ENCODE results near the gene PSG11.
A peak's percentile ranks its signal among the peaks of the same experiment; 100 is the strongest.
"Not testable (repeated sequence)": the region's sequence is repeated elsewhere in the genome, so short reads cannot be mapped to it uniquely, and the experiment has no call there.

PSG11 gene

GRCh38 chr19:43026369-43026768 is at the start of gene PSG11:
Gene PSG11, minus strand, starts transcription at chr19:43026469. Its CDS starts 97 bp downstream, at chr19:43026372.
- not testable (repeated sequence) for DNase-seq

- not testable (repeated sequence) for DNase-seq
Observed at GRCh38 chr19:43062418-43062817, 36.1 kb upstream of the PSG11 start.

- DNase-seq: not testable (repeated sequence)
Observed at GRCh38 chr19:43061326-43061725, 35.1 kb upstream of the PSG11 start.

- peak; percentile 33 for DNase-seq
Observed at GRCh38 chr19:43060254-43060653, 34.0 kb upstream of the PSG11 start.

GRCh38 chr19:43059482-43059881 is 33.2 kb upstream of the PSG11 start:
- DNase-seq: not testable (repeated sequence)

- DNase-seq: not testable (repeated sequence)
Observed at GRCh38 chr19:43058440-43058839, 32.2 kb upstream of the PSG11 start.

GRCh38 chr19:43047966-43048365 is 21.7 kb upstream of the PSG11 start:
- not testable (repeated sequence) for DNase-seq

GRCh38 chr19:43046578-43046977 is 20.3 kb upstream of the PSG11 start:
- not testable (repeated sequence) for DNase-seq

GRCh38 chr19:43043492-43044180 is 17.4 kb upstream of the PSG11 start:
- DNase-seq: not testable (repeated sequence)

GRCh38 chr19:43031645-43032044 is 5.4 kb upstream of the PSG11 start:
- not testable (repeated sequence) for DNase-seq

- no peak for DNase-seq
Observed at GRCh38 chr19:43028866-43029265, 2.6 kb upstream of the PSG11 start.

GRCh38 chr19:43027985-43028384 is 1.7 kb upstream of the PSG11 start:
- not testable (repeated sequence) for DNase-seq

GRCh38 chr19:43027061-43027460 is 792 bp upstream of the PSG11 start:
- DNase-seq: not testable (repeated sequence)

GRCh38 chr19:43022098-43022497 is 4.2 kb downstream of the PSG11 start:
- peak; percentile 66 for DNase-seq

- peak; percentile 55 for DNase-seq
Observed at GRCh38 chr19:43021629-43022028, 4.6 kb downstream of the PSG11 start.

GRCh38 chr19:43019588-43019987 is 6.7 kb downstream of the PSG11 start:
- not testable (repeated sequence) for DNase-seq

- DNase-seq: not testable (repeated sequence)
Observed at GRCh38 chr19:43005841-43006240, 20.4 kb downstream of the PSG11 start.

GRCh38 chr19:43004846-43005245 is 21.4 kb downstream of the PSG11 start:
- DNase-seq: not testable (repeated sequence)

GRCh38 chr19:43003634-43004033 is 22.6 kb downstream of the PSG11 start:
- DNase-seq: not testable (repeated sequence)

- DNase-seq: not testable (repeated sequence)
Observed at GRCh38 chr19:43002948-43003347, 23.3 kb downstream of the PSG11 start.

GRCh38 chr19:42996161-42996560 is 30.1 kb downstream of the PSG11 start:
- DNase-seq: not testable (repeated sequence)

GRCh38 chr19:42992029-42992604 is 34.2 kb downstream of the PSG11 start:
- DNase-seq: not testable (repeated sequence)

- DNase-seq: no peak
Observed at GRCh38 chr19:42989851-42990250, 36.4 kb downstream of the PSG11 start.

GRCh38 chr19:42989186-42989585 is 37.1 kb downstream of the PSG11 start:
- not testable (repeated sequence) for DNase-seq

All from T1000 (cell line).